ENCODE measurements around the gene SUMO3.

DNA sequence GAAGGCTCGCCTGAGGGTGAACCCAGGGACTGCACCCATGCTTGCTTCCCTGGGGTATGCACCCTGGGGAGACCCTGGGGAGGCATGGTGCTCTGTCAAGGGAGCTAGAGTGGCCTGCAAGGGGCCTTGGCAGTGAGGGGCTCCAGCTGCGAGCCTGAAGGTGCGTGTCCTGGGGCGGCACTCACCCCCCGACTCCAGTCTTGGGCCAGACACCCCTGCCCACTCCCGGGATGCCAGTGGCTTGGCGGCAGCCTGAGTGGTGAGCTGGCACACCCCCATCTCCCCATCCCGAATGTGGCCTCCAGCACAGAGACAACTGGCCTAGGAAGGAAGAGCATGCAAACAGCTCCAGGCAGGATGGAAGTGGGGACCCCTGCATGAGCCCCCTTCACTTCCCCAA lies 2.6 kb downstream of the SUMO3 start:
- TF ChIP-seq, protein P1, sequence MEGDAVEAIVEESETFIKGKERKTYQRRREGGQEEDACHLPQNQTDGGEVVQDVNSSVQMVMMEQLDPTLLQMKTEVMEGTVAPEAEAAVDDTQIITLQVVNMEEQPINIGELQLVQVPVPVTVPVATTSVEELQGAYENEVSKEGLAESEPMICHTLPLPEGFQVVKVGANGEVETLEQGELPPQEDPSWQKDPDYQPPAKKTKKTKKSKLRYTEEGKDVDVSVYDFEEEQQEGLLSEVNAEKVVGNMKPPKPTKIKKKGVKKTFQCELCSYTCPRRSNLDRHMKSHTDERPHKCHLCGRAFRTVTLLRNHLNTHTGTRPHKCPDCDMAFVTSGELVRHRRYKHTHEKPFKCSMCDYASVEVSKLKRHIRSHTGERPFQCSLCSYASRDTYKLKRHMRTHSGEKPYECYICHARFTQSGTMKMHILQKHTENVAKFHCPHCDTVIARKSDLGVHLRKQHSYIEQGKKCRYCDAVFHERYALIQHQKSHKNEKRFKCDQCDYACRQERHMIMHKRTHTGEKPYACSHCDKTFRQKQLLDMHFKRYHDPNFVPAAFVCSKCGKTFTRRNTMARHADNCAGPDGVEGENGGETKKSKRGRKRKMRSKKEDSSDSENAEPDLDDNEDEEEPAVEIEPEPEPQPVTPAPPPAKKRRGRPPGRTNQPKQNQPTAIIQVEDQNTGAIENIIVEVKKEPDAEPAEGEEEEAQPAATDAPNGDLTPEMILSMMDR (IDR thresholded peaks at IDR 0.05), result no peak
- TF ChIP-seq POLR2AphosphoS5 (IDR thresholded peaks at IDR 0.05) (no peak), POLR2A (IDR thresholded peaks at IDR 0.05) (no peak), EP300 (IDR thresholded peaks at IDR 0.05) (no peak)
